ENCODE results near the gene NDUFC2.
"Not testable (repeated sequence)": the region's sequence is repeated elsewhere in the genome, so short reads cannot be mapped to it uniquely, and the experiment has no call there.

NDUFC2 gene

DNA sequence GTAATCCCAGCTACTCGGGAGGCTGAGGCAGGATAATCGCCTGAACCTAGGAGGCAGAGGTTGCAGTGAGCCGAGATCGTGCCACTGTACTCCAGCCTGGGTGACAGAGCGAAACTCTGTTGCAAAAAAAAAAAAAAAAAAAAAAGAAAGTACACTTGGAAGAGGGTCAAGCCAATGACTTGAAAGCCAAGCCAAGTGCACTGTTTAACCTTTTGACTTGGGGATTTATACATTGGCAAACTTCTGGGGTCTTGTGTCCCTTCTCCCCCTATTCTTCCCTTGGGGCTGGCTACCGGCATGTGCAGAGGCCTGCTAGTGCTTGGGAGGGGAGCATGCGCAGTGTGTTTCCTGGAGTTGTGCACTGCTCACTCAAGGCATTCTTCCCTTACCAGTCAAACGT, 30.3 kb downstream of the NDUFC2 start:
- DNase-seq, result no peak

DNA sequence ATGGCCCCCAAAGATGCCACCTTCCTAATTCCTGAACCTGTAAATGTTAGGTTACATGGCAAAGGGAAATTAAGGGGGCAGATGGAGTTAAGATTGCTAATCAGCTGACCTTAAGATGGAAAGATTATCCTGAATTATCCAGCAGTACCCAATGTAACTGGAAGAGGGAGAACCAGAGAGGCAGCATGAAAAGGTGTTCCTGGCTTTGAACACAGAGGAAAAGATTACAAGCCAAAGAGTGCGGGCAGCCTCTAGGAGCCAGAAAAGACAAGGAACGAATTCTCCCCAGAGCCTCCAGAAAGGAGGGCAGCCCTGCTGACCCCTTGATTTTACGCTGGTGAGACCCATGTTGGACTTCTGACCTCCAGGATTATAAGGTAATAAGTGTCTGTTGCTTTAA, 31.1 kb downstream of the NDUFC2 start:
- no peak for DNase-seq

DNA sequence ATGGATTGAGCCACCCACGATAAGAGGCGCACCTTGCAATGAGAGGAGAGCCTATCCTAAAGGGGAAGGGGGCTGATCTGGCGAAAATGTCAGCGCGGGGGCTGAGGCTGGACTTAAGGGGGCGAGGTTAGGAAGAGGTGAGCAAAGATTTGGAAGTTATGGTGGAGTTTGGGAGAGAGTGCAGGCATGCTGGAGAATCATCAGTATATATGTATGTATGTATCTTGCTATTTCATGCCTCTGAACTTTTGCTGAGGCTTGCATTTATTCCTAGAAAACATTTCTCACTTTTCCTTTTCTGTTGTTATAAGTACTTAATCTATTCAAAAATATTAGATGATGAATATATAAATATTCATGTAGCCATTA, 33.2 kb downstream of the NDUFC2 start:
- no peak for DNase-seq

DNA sequence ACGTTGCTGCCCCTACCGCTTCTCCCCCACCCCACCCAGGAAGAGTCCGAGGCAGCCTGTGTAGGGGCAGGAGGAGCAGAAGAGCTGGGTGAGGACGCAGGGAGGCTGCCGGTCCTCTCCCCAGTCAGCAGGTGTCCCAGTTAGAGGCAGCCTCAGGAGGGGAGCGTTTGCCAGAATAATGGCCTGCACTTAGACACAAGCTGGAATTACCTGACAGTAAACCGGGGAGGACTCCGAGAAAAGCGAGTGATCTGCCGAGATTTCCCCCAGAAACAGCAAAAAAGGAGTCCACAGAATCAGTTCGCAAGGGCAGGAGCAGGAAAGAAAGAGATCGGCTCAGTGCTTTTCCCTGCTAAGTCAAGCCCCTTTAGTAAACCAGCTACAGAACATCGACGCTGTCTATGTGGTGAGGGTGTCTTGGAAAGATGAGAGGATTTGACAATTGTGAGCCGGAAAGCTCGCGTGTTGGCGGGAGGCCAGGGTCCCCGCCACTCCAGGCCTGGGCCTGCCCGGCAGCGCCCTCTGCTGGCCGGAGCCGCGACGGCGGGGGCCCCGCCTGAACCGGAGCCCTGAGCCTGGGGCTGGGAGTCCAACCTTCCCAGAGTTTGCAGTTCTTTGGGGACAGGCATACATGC, 33.7 kb downstream of the NDUFC2 start:
- DNase-seq, result peak; percentile 80

DNA sequence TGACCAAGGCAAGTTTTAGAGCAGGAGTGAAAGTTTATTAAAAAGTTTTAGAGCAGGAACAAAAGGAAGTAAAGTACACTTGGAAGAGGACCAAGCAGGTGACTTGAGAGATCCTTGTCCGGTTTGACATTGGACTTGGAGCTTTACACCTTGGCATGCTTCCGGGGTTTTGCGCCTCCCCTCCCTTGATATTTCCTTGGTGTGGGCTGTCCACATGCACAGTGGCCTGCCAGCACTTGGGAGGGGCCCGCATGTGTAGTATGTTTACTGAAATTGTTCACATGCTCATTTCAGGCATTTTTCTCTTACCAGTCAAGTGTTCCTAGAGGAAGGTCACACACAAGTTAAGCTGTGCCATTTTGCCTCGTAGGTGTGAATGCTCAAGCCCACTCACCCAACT, 35.0 kb downstream of the NDUFC2 start:
- DNase-seq, result no peak

DNA sequence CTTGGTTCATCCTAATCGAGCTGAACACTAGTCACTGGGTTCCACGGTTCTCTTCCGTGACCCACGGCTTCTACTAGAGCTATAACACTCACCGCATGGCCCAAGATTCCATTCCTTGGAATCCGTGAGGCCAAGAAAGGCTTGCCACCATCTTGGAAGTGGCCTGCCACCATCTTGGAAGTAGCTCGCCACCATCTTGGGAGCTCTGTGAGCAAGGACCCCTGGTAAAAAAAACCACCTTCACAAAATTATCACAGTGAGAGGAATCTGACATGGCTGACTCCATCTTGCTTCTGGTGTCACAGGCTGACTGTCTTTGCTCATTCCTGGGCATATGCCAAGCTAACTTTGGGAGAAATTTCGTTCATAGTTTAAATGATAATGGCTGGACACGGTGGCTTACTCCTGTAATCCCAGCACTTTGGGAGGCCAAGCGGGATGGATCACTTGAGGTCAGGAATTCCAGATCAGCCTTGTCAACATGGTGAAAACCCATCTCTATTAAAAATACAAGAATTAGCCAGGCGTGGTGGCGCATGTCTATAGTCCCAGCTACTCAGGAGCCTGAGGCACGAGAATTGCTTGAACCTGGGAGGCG, 37.7 kb downstream of the NDUFC2 start:
- no peak for DNase-seq

DNA sequence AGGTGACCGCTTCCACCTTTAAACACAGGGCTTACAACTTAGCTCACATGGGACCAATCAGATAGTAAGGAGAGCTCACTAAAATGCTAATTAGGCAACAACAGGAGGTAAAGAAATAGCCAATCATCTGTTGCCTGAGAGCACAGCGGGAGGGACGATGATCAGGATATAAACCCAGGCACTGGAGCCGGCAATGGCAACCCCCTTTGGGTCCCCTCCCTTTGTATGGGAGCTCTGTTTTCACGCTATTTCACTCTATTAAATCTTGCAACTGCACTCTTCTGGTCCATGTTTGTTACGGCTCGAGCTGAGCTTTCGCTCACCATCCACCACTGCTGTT, 38.3 kb downstream of the NDUFC2 start:
- DNase-seq, result not testable (repeated sequence)

DNA sequence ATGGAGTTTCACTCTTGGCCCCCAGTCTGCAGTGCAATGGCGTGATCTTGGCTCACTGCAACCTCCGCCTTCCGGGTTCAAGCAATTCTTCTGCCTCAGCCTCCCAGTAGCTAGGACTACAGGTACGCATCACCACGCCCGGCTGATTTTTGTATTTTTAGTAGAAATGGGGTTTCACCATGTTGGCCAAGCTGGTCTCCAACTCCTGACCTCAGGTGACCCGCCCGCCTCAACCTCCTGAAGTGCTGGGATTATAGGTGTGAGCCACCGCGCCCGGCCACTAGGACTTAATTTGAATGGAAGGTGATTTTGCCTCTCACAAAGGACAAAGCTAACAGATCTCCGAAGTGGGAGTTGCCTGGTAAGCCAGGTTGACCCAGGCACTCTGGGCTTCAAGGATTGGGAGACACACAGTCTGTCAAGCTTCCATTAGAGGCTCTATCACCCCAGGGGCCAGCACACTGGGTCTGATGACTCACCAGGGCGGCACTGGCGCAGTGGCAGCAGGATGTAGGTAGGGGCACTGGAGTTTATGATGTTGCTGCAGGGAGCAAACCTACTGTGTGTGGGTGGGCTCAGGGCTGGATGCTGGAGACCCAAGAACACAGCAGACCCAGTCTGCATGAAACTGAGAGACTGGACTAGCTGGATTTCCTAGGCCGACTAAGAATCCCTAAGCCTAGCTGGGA, 38.8 kb downstream of the NDUFC2 start:
- DNase-seq, result no peak

DNA sequence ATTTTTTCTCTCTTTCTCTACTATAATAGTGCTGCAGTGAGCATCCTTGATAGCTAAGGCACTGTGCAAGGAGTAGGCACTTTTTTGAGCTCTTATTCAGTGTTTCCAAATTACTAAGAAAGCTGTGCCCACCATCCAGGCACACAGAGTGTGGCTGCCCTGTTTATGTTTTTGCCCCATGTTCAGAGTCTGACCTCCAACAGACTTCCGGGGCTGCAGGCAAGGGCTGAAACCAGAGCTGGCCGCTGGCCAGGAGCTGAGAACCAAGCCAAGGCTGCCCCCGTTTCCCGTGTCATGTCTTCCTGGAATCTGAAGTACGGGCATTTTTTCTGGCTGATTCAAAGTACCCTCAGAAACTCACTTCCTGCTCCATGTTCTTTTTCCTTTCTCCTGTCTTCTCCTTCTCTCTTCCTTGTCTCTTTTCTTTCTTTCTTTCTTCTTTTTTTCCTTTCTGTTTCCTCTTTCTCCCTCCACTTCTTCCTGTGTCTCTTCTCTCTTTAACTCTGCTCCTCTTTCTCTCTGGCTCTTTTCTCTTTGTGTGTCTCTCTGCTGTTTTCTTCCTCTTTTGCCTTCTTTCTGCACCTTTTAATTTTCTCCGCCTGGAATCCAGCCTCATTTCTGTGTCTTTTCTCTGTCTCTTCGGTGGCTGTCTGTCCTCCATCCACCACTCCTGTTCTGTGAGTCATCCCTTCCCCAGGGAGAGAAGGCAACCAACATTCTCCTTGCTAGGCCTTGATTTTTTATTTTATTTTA, 39.6 kb downstream of the NDUFC2 start:
- peak; percentile 83 for DNase-seq

DNA sequence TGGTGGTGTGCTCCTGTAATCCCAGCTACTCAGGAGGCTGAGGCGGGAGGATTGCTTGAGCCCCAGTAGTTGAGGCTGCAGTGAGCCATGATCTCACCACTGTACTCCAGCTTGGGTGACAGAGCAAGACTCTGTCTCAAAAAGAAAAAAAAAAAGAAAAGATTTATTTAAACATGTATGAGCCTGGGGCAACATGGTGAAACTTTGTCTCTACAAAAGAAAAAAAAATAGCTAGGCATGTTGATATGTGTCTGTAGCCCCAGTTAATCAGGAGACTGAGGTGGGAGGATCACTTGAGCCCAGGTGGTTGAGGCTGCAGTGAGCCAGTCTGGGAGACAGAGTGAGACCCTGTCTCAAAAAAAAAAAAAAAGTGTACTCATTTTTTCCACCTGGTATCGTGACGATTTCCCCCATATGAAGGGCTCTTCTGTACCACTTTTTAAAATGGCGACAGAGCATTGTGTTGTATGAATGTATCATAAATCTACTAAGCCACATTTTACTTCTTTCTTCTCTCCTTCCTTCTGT, 40.2 kb downstream of the NDUFC2 start:
- peak; percentile 61 for DNase-seq

DNA sequence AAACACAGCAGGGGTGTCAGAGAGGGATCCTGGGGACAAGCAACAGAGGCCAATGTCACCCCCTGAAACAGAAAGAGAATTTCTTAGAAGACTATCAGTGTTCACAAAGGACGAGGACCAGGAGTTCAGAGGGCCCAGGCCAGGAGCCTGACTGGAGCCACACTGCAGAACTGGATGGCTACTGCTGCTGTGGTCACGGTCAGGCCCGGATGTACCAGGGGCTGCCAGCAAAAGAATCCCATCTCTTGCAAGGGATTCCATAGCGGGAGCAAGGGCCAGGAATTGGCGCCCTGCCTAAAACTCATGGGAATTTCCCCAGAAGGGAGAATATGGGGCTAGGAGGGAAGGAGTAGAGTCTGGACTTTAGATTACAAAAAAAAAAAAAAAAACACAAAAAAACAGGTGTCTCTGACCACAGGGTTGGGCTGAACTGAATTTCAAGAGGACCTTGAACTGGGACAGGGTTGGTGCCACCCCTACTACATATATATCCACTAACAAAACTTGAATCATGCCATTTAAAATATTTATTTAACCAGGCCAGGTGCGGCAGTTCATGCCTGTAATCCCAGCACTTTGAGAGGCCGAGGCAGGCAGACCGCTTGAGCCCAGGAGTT, 40.9 kb downstream of the NDUFC2 start:
- no peak for DNase-seq

DNA sequence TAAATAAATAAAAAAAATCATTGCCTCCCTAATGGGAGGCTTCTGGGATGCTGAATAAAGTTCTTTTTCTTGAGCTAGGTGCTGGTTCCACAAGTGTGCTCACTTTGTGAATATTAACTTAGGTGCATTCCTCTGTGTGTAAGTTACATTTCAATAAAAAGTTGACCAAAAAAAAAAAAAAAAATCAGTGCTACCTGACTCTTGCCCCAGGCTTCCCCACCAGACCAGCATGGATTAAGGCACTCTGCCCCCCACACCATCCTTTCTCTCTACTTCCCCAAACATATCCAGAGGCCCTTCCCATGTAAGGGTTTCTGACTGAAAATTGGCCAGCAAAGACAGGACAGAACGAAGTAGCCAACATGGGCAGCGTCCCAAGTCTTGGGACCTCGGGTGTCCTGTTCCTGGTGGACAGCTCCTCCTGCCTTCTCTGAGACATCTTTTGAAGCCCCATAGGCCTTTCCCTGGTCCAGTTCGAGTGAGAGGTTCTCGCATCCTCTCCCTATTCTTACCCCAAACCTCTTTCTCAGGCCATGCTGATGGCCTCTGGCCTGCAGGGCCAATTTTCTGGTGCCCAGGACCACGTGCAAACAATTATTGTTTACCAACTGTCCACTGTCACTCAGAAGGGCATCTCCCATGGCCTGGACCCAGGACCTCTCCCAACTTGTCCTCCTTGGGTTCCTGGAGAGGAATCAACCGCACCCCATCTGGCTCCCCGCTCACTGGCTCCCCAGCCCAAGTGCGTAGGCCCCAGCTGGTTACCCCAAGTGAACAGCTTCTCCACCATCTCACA, 41.6 kb downstream of the NDUFC2 start:
- DNase-seq, result no peak

DNA sequence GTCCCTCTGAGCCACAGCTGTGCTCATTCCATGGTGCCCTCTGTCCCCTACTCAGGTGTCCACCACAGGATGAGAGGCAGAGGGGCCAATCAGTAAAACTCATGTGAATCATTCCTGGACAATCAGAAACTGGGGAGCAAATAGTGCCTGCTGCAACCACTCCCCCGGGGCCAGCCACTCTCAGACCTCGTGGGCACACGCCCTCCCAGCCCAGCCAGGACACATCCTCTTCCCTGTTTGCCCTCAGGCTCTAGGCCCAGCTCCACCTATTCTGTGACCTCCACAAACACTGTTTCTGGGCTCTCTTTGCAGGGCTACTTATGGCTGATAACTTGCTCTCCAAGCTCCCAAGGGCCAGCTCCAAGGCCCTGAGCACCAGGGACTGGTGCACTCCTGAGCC, 42.6 kb downstream of the NDUFC2 start:
- DNase-seq, result no peak

DNA sequence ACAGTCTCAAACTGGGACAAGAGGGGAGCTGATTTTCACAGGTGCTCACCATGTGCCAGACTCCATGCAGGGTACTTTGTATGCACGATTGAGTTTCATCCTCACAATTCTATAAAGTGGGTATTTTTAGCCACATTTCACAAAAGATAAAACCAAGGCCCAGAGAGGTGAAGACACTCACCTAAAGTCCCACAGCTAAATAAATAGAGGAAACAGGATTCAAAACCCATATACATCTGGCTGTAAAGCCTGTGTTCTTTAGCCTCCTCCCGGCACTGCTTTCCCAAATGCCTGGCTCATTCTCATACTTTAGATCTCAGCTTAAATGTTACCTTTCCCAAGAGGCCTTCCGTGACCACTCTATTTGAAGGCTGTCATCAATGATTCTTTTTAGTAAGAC, 43.3 kb downstream of the NDUFC2 start:
- DNase-seq, result no peak

DNA sequence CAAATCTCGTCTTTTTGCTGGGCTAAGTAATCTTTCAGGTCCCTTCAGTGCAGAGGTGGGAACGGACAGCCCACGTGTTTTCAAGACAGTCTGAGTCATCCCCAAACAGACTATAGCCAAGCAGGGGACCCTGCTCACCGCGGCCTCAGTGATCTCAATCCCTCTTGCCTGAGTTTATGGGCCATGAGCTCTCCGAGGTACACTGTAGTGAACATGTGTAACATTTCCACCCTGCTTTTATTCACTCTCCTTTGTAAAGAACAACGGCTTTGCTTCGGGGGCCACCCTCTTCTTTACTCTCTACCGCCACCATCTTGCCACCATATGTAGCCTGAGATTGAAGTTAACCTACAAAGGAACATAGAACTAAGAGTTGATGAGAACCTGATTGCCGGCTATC, 45.0 kb downstream of the NDUFC2 start:
- no peak for DNase-seq

DNA sequence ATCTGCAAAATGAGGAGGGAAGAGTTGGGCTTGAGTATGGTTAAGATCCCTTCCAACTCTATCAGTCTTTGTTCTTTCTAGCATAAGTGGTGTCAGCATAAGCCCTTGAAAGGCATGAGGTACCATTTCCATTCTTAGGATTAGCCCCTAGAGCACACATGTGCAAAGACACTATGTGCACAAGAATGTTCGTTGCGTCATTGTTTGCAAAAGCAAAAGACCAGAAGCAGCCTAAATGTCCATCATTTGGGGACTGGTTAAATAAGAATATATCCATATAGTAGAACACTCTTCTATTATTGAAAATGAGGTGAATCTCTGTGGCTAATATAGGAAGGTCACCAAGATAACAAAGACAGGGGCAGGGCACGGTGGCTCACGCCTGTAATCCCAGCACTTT, 46.6 kb downstream of the NDUFC2 start:
- no peak for DNase-seq

DNA sequence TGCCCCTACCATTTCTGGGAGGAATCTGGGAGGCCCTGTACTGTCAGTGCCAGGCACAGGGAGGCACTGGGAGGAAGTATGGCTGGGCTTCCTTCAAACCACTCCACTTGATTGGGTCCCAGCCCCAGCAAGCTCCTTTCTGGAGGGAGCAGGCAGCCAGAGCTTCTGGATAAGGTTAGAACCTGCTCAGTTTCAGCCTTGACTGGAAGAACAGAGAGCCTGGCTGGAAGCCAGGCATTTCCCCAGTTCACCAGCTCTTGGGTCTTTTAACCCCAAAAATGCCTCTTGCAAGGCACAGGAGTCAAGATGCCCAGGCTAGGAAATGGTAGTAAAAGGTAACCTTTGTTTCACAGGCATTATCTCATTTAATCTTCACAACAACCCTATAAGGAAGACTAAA, 47.6 kb downstream of the NDUFC2 start:
- peak; percentile 38 for DNase-seq

DNA sequence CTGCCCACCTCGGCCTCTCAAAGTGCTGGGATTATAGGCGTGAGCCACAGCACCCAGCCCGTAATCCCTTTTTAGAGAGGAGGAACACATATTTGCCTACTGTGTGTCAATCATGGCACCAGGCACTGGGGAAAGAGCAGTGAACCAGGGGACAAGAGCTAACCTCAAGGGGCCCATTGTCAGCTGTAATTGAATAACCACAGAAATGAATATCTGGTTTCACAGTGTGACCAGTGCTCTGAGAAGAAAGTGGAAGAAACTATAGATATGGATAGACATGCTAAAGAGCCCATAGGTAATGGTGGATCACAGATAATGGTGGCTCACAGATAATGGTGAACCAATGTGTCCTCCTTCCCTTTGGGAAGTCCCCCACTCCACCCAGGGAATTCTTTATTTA, 48.0 kb downstream of the NDUFC2 start:
- no peak for DNase-seq

DNA sequence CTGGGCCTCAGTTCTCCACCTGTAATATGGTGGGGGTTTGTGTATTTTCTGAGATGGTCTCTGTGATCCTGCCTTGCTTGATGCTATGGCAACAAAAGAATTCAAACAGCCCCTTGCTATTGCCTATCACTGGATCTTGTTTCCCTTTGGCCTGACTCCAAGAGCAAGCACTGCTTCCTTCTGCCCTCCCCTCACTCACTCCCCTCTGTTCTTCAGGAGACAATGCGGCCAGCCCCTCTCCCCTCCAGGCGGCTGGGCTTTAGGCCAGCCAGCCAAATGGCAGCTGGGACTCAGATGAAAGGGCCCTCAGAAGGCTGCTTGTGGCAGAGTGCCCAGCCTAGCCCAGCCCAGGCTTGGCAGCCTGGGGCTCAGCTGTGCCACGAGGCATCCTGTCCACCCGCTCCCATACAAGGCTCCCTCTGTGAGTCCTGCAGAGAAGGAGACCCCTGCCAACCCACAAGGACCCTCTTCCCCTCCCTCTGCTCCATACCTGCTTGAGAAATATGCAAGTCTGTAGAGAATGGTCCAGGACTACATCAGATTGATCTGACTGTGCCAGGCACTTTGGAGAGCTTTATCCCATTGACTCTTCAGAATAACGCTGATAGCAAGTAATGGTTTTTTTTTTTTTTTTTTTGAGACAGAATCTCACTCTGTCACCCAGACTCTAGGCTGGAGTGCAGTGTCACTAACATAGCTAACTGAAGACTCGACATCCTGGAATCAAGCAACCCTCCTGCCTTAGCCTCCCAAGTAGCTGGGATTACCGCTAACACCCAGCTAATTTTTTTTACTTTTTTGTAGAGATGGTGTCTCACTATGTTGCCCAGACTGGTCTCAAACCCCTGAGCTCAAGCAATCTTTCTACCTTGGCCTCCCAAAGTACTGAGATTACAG, 49.0 kb downstream of the NDUFC2 start:
- peak; percentile 99 for DNase-seq

DNA sequence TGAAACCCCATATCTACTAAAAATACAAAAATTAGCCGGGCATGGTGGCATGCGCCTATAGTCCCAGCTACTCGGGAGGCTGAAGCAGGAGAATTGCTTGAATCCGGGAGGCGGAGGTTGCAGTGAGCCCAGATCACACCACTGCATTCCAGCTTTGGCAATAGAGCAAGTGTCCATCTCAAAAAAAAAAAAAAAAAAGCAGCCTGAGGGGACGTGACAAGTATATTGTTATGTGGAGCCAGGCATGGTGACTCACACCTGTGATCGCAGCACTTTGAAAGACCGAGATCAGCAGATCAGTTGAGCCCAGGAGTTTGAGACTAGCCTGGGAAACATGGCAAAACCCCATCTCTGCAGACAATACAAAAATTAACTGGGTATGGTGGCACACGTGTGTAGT, 51.2 kb downstream of the NDUFC2 start:
- not testable (repeated sequence) for DNase-seq

DNA sequence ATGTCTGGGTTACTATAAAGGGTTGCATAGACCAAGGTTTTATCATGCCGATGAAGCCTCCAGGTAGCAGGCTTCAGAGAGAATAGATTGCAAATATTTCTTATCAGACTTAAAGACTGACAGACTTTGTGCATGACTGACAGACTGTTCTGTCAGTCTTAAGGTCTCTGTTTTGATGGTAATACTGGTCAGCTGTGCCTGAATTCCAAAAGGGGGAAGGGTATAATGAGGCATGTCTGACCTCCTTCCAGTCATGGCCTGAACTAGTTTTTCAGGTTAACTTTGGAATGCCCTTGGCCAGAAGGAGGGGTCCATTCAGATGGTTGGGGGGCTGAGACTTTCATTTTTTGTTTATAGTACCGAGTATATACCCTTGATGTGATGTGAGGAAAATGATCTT, 51.9 kb downstream of the NDUFC2 start:
- no peak for DNase-seq
